ENCODE data around the gene FALEC. TPM values are rescaled to one million over a fixed set of nuclear protein-coding genes. Genes with fewer than 3 reads are reported as not detected.
A peak's percentile ranks its signal among the peaks of the same experiment; 100 is the strongest.

The FALEC gene
- total RNA-seq: not detected
- long read RNA-seq, partial matches to known transcripts: 1 of 4 reads
- long read RNA-seq, other reads (novel, unspliced or antisense): 3 of 4 reads

GRCh38 chr1:150515328-150516049 lies at the start of gene FALEC:
TSS of gene FALEC (plus strand) at chr1:150515752.
- peak; percentile 99 for DNase-seq (ENCODE audit: missing footprints)
- ATAC-seq: peak; percentile 98
- intact Hi-C loops (cut with DNase I): loop anchor here (1.0 kb wide), 1 partner anchor 17 kb away; no protein-coding TSS in a partner anchor

GRCh38 chr1:150466964-150467363 lies 48.6 kb upstream of the FALEC start:
- intact Hi-C loops (cut with DNase I): loop anchor here (10.0 kb wide), 1 partner anchor 158 kb away; the partner anchor contains the start of gene ENSA
- ATAC-seq: no peak
- no peak for DNase-seq (ENCODE audit: missing footprints)

- intact Hi-C loops (cut with DNase I): loop anchor here (10.0 kb wide), 1 partner anchor 156 kb away; the partner anchor contains the start of gene ENSA
- DNase-seq (ENCODE audit: missing footprints) (no peak), ATAC-seq (no peak)
These were observed 46.3 kb upstream of the FALEC start for GRCh38 chr1:150469291-150469690.

GRCh38 chr1:150472601-150473200 lies 42.9 kb upstream of the FALEC start:
- DNase-seq (ENCODE audit: missing footprints) (no peak), ATAC-seq (no peak)
- intact Hi-C loops (cut with DNase I): no loop called here

- DNase-seq (ENCODE audit: missing footprints) (no peak), ATAC-seq (peak; percentile 81)
- intact Hi-C loops (cut with DNase I): no loop called here
These were observed 41.9 kb upstream of the FALEC start for GRCh38 chr1:150473659-150474058.

- intact Hi-C loops (cut with DNase I): no loop called here
- ATAC-seq (no peak), DNase-seq (ENCODE audit: missing footprints) (no peak)
These were observed 40.7 kb upstream of the FALEC start for GRCh38 chr1:150474869-150475268.

- DNase-seq (ENCODE audit: missing footprints) (no peak), ATAC-seq (no peak)
- intact Hi-C loops (cut with DNase I): no loop called here
These were observed 38.8 kb upstream of the FALEC start for GRCh38 chr1:150476754-150477153.

GRCh38 chr1:150477320-150477719 lies 38.2 kb upstream of the FALEC start:
- ATAC-seq (peak; percentile 79), DNase-seq (ENCODE audit: missing footprints) (no peak)
- intact Hi-C loops (cut with DNase I): no loop called here

GRCh38 chr1:150477733-150478132 lies 37.8 kb upstream of the FALEC start:
- no peak for DNase-seq (ENCODE audit: missing footprints)
- intact Hi-C loops (cut with DNase I): no loop called here
- no peak for ATAC-seq

- no peak for ATAC-seq
- DNase-seq (ENCODE audit: missing footprints): no peak
- intact Hi-C loops (cut with DNase I): no loop called here
These were observed 36.2 kb upstream of the FALEC start for GRCh38 chr1:150479370-150479769.

GRCh38 chr1:150479927-150480352 lies 35.6 kb upstream of the FALEC start:
- ATAC-seq: no peak
- intact Hi-C loops (cut with DNase I): no loop called here

GRCh38 chr1:150484431-150484830 lies 31.1 kb upstream of the FALEC start:
- no peak for DNase-seq (ENCODE audit: missing footprints)

More at GRCh38 chr1:150479927-150480352, 35.6 kb upstream of the FALEC start:
- DNase-seq (ENCODE audit: missing footprints): no peak

GRCh38 chr1:150484861-150485260 lies 30.7 kb upstream of the FALEC start:
- intact Hi-C loops (cut with DNase I): no loop called here
- no peak for ATAC-seq
- no peak for DNase-seq (ENCODE audit: missing footprints)

More at GRCh38 chr1:150484431-150484830, 31.1 kb upstream of the FALEC start:
- intact Hi-C loops (cut with DNase I): no loop called here
- ATAC-seq: no peak

GRCh38 chr1:150486966-150487762 lies 28.4 kb upstream of the FALEC start, which contains the start of gene TARS2:
TSS of gene TARS2 (plus strand) at chr1:150487419. CDS start at chr1:150487451, 32 bp downstream.
- peak; percentile 92 for DNase-seq (ENCODE audit: missing footprints)
- peak; percentile 100 for ATAC-seq
- intact Hi-C loops (cut with DNase I): loop anchor here (2.0 kb wide), 1 partner anchor 46 kb away; no protein-coding TSS in a partner anchor

- no peak for ATAC-seq
- intact Hi-C loops (cut with DNase I): loop anchor here (2.0 kb wide), 1 partner anchor 45 kb away; no protein-coding TSS in a partner anchor
- DNase-seq (ENCODE audit: missing footprints): no peak
These were observed 27.8 kb upstream of the FALEC start for GRCh38 chr1:150487763-150488115.

GRCh38 chr1:150493175-150493574 lies 22.4 kb upstream of the FALEC start:
- DNase-seq (ENCODE audit: missing footprints) (no peak), ATAC-seq (no peak)
- intact Hi-C loops (cut with DNase I): no loop called here

GRCh38 chr1:150498342-150498741 lies 17.2 kb upstream of the FALEC start:
- intact Hi-C loops (cut with DNase I): no loop called here
- no peak for ATAC-seq
- no peak for DNase-seq (ENCODE audit: missing footprints)

GRCh38 chr1:150505431-150505830 lies 10.1 kb upstream of the FALEC start:
- ATAC-seq: no peak
- DNase-seq (ENCODE audit: missing footprints): no peak
- intact Hi-C loops (cut with DNase I): no loop called here

Measured in Right ventricle myocardium inferior (tissue), 1 donor.